K562 (cell line): ENCODE results near the gene PIP4K2A.

Experiments used
- BHLHE40 ChIP-seq: IDR thresholded peaks from 2 replicates; pipeline ENCODE4 v1.6.1; 2011; ENCODE audit warnings: low read length, improper control_type of control experiment
- EZH2 ChIP-seq: IDR thresholded peaks from 2 replicates; pipeline ENCODE4 v1.6.1; 2012; ENCODE audit warnings: low read depth, mild to moderate bottlenecking, inconsistent platforms, low read length, borderline replicate concordance
- MEF2D ChIP-seq: conservative IDR thresholded peaks from 2 replicates; pipeline ENCODE4 v1.6.1; 2016; ENCODE audit warnings: low read depth, missing genetic modification characterization, missing compliant biosample characterization
- POLR2A ChIP-seq: fragments of 450-650 bp; conservative IDR thresholded peaks from 2 replicates; pipeline ENCODE4 v1.6.1; 2016
- SMC3 ChIP-seq: conservative IDR thresholded peaks from 2 replicates; pipeline ENCODE4 v1.6.1; 2011; ENCODE audit warnings: low read depth, low read length, improper control_type of control experiment; ENCODE audit not compliant: insufficient read depth
- TBP ChIP-seq: optimal IDR thresholded peaks from 2 replicates; pipeline ENCODE3; 2011; ENCODE audit warnings: low read depth, low read length, improper control_type of control experiment

- TF ChIP-seq EZH2: no peak
- TF ChIP-seq SMC3: no peak
- TF ChIP-seq TBP: no peak
- TF ChIP-seq BHLHE40: no peak
- TF ChIP-seq POLR2A: no peak
- TF ChIP-seq MEF2D (tag): no peak
Observed at GRCh38 chr10:22505911-22506685, 208.3 kb downstream of the PIP4K2A start.
